ENCODE measurements around the gene LMAN1L.

The LMAN1L gene

GRCh38 chr15:74794248-74794969, 18.2 kb upstream of the LMAN1L start:
- no peak for DNase-seq

GRCh38 chr15:74794970-74795349, 17.7 kb upstream of the LMAN1L start:
- DNase-seq = no peak

GRCh38 chr15:74795966-74796625, 16.5 kb upstream of the LMAN1L start:
- no peak for DNase-seq

- DNase-seq = no peak
These were observed 14.0 kb upstream of the LMAN1L start for GRCh38 chr15:74798388-74799254.

- no peak for DNase-seq
These were observed 13.3 kb upstream of the LMAN1L start for GRCh38 chr15:74799255-74799855.

GRCh38 chr15:74799856-74800558, 12.6 kb upstream of the LMAN1L start:
- DNase-seq = peak; percentile 81

GRCh38 chr15:74800559-74801094, 12.0 kb upstream of the LMAN1L start:
- no peak for DNase-seq

- DNase-seq = no peak
These were observed 11.2 kb upstream of the LMAN1L start for GRCh38 chr15:74801311-74801997.

GRCh38 chr15:74802290-74802689, 10.3 kb upstream of the LMAN1L start:
- no peak for DNase-seq

GRCh38 chr15:74802862-74803447, 9.7 kb upstream of the LMAN1L start:
- DNase-seq = no peak

- DNase-seq = no peak
These were observed 7.7 kb upstream of the LMAN1L start for GRCh38 chr15:74804935-74805334.

- DNase-seq = no peak
These were observed 5.4 kb upstream of the LMAN1L start for GRCh38 chr15:74807282-74807681.

- no peak for DNase-seq
These were observed 4.4 kb upstream of the LMAN1L start for GRCh38 chr15:74808078-74808839.

GRCh38 chr15:74808840-74809229, 3.8 kb upstream of the LMAN1L start:
- DNase-seq = no peak

- no peak for DNase-seq
These were observed 3.4 kb upstream of the LMAN1L start for GRCh38 chr15:74809242-74809641.

- DNase-seq = no peak
These were observed 2.7 kb upstream of the LMAN1L start for GRCh38 chr15:74809956-74810355.

- DNase-seq = no peak
These were observed 2.7 kb downstream of the LMAN1L start for GRCh38 chr15:74815121-74815934.

GRCh38 chr15:74815961-74816360, 3.3 kb downstream of the LMAN1L start:
- no peak for DNase-seq

GRCh38 chr15:74816624-74817369, 4.2 kb downstream of the LMAN1L start:
- DNase-seq = no peak

Measured in activated CD4-positive, alpha-beta T cell treated with anti-CD3 and anti-CD28 coated beads for 1 hour (primary cell).